Gastrocnemius medialis (tissue), 4 donors: ENCODE data around the gene COLEC12. TPM values are rescaled to one million over a fixed set of nuclear protein-coding genes. Genes with fewer than 3 reads are reported as not detected.

Source experiments
- ATAC-seq, 2 donors: fragments of 150-250 bp; one replicate each; pipeline ENCODE4 v1.9.1; 2016
- DNase-seq, 2 donors: peaks; one replicate each; pipeline ENCODE4 v3.0.0-alpha.2; 2019
- H3K27ac ChIP-seq, 4 donors: fragments of 200-600 bp; sonication (generic); 1 replicate in 1 of 4; 2 replicates in 3 of 4; pipeline ENCODE4 v1.5.1; 2016 to 2018; ENCODE audit warnings: mild to moderate bottlenecking in 2 of 4, moderate library complexity in 1 of 4
- H3K27me3 ChIP-seq, 3 donors: fragments of 200-600 bp; sonication (generic) in 2 of 3; 1 replicate in 1 of 3; 2 replicates in 2 of 3; pipeline versions ENCODE4 v1.5.1 to v1.6.0; 2016 to 2019; ENCODE audit warnings: mild to moderate bottlenecking in 1 of 3, moderate library complexity in 1 of 3
- H3K36me3 ChIP-seq, 2 donors: fragments of 200-600 bp; sonication (generic) in 1 of 2; one replicate each; pipeline ENCODE4 v1.5.1; 2017 to 2018
- H3K4me1 ChIP-seq, 2 donors: fragments of 200-600 bp; sonication (generic) in 1 of 2; one replicate each; pipeline ENCODE4 v1.5.1; 2016 to 2017; ENCODE audit warnings: mild to moderate bottlenecking in 2 of 2
- H3K4me3 ChIP-seq, 4 donors: fragments of 200-600 bp; sonication (generic) in 3 of 4; 1 replicate in 1 of 4; 2 replicates in 3 of 4; pipeline ENCODE4 v1.5.1; 2016 to 2019; ENCODE audit warnings: mild to moderate bottlenecking in 2 of 4
- H3K9me3 ChIP-seq, 3 donors: fragments of 200-600 bp; sonication (generic) in 2 of 3; 1 replicate in 1 of 3; 2 replicates in 2 of 3; pipeline ENCODE4 v1.5.1; 2016 to 2019
- CTCF ChIP-seq, 5 experiments: fragments of 450-650 bp in 3 of 5; fragments of 200-600 bp in 2 of 5; sonication (generic) in 2 of 5; IDR thresholded peaks in 4 of 5; conservative IDR thresholded peaks in 1 of 5; 1 replicate in 4 of 5; 2 replicates in 1 of 5; pipeline ENCODE4 v1.5.1; 2016 to 2019; ENCODE audit warnings: antibody characterized with exemption in 5 of 5, mild to moderate bottlenecking in 3 of 5, moderate library complexity in 3 of 5
- POLR2A ChIP-seq, 2 donors: fragments of 450-650 bp; IDR thresholded peaks; one replicate each; pipeline ENCODE4 v1.6.1; 2017; ENCODE audit warnings: antibody characterized with exemption in 2 of 2, mild to moderate bottlenecking in 2 of 2, moderate library complexity in 2 of 2
- in situ Hi-C, 4 donors: fragments of 200-750 bp; cut with MboI; loops; one replicate each; pipeline versions ENCODE4 v1.15.0 to v1.8.0; 2017; ENCODE audit warnings: low sequenced_read_pairs in 4 of 4
- intact Hi-C: fragments of 100-400 bp; cut with DNase I; formaldehyde crosslinking; loops from one replicate; pipeline ENCODE4 v1.15.1; 2023; ENCODE audit warnings: low total_unique reads
- total RNA-seq, 4 donors: library from RNA; depleted of rRNA; stranded (reverse); fragments of >200 nt; gene quantifications; one replicate each; pipeline versions ENCODE4 v1.1.0 to v1.2.3, GENCODE V29; 2016

COLEC12 gene
- total RNA-seq, 4 donors from 2014 or later = 0.97 to 6.1 (median 5.1) TPM

- TF ChIP-seq CTCF (IDR thresholded peaks at IDR 0.05 in 4 of 5, conservative IDR thresholded peaks at IDR 0.05 in 1 of 5) (no peak), POLR2A (IDR thresholded peaks at IDR 0.05) (no peak)
- intact Hi-C loops = no loop called here
- ATAC-seq = no peak
- no peak for DNase-seq
- no peaks in the 10 kb centered on the region for H3K9me3 ChIP-seq
- no peaks in the 10 kb centered on the region for H3K4me1 ChIP-seq
- H3K4me3 ChIP-seq = no peak overlapping the region
- no peaks in the 10 kb centered on the region for H3K27me3 ChIP-seq
- H3K36me3 ChIP-seq = no peaks in the 10 kb centered on the region
- in situ Hi-C loops = no loop called here
- H3K27ac ChIP-seq = no peak overlapping the region
Measured at GRCh38 chr18:476251-476664, 24.2 kb downstream of the COLEC12 start.

GRCh38 chr18:475202-476031 lies 25.1 kb downstream of the COLEC12 start:
- in situ Hi-C loops = no loop called here
- H3K9me3 ChIP-seq = no peaks in the 10 kb centered on the region
- H3K27me3 ChIP-seq = no peaks in the 10 kb centered on the region
- H3K36me3 ChIP-seq = no peaks in the 10 kb centered on the region
- ATAC-seq = no peak
- DNase-seq = no peak
- TF ChIP-seq CTCF (IDR thresholded peaks at IDR 0.05 in 4 of 5, conservative IDR thresholded peaks at IDR 0.05 in 1 of 5) (no peak), POLR2A (IDR thresholded peaks at IDR 0.05) (no peak)
- no peaks in the 10 kb centered on the region for H3K4me1 ChIP-seq
- H3K4me3 ChIP-seq = no peak overlapping the region
- H3K27ac ChIP-seq = peak overlapping the region in 1 of 4 donors; percentile 22
- intact Hi-C loops = no loop called here

DNA sequence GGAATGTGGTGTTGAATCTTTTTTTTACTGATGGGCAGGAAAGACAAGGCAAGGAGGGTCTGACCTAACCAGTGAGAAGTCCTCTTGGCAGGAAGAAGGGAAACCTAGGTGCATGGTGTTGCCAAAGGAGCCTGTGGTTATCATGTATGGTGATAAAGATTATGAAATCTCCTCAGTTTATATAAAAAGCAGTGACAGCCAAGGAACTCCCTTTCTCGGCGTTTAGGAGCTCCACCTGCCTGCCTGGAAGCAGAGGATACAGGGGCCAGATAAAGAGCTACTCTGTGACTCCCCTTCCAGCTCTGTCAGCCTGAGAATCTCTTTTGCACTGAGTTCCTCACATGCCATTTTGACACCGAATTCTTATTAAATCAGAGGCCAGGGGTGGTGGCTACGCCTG lies 26.1 kb downstream of the COLEC12 start:
- ATAC-seq (no peak), DNase-seq (no peak)
- Histone ChIP-seq H3K9me3 (no peaks in the 10 kb centered on the region), H3K4me1 (no peaks in the 10 kb centered on the region), H3K36me3 (no peaks in the 10 kb centered on the region), H3K27ac (no peak overlapping the region), H3K27me3 (no peaks in the 10 kb centered on the region), H3K4me3 (no peak overlapping the region)
- in situ Hi-C loops = no loop called here
- no peak for TF ChIP-seq POLR2A (IDR thresholded peaks at IDR 0.05)
- TF ChIP-seq CTCF (IDR thresholded peaks at IDR 0.05 in 4 of 5, conservative IDR thresholded peaks at IDR 0.05 in 1 of 5) = no peak
- intact Hi-C loops = no loop called here

- no peak for ATAC-seq
- Histone ChIP-seq H3K4me1 (no peaks in the 10 kb centered on the region), H3K27ac (no peak overlapping the region), H3K9me3 (no peaks in the 10 kb centered on the region), H3K36me3 (no peaks in the 10 kb centered on the region), H3K4me3 (no peak overlapping the region), H3K27me3 (no peaks in the 10 kb centered on the region)
- in situ Hi-C loops = no loop called here
- intact Hi-C loops = no loop called here
- TF ChIP-seq CTCF (IDR thresholded peaks at IDR 0.05 in 4 of 5, conservative IDR thresholded peaks at IDR 0.05 in 1 of 5) (no peak), POLR2A (IDR thresholded peaks at IDR 0.05) (no peak)
- no peak for DNase-seq
Measured at GRCh38 chr18:473802-474201, 26.7 kb downstream of the COLEC12 start.
